HepG2 (cell line): ENCODE data around the gene IQCK. TPM values are rescaled to one million over a fixed set of nuclear protein-coding genes. Genes with fewer than 3 reads are reported as not detected.

Source experiments
- ATAC-seq: fragments of 200-7000 bp; cut with Tn5 transposase; 3 replicates; pipeline ENCODE4 v1.9.1; 2020; ENCODE audit warnings: mild to moderate bottlenecking, moderate library complexity
- BruUV-seq: library from RNA; stranded (reverse); fragments of 400-500 nt; replicated peaks from 2 replicates; lab custom pipeline; 2021; lab: Mats Ljungman, UMichigan
- CTCF ChIA-PET: fragments of 300-600 bp; formaldehyde crosslinking; extraction: SDS; loops from one replicate; lab custom pipeline; 2021; ENCODE audit warnings: low total read pairs, inconsistent platforms, low intra/inter-chr PET ratio; lab: Yijun Ruan, JAX
- POLR2A ChIA-PET: fragments of 350-600 bp; sonication (Branson Sonifier 250); formaldehyde crosslinking; loops from one replicate; lab custom pipeline; 2020; ENCODE audit warnings: antibody characterized with exemption, inconsistent platforms; lab: Yijun Ruan, JAX
- DNase-seq: peaks from one replicate; pipeline ENCODE4 v3.0.0-alpha.2; 2015; ENCODE audit warnings: low spot score
- FAIRE-seq: peaks from 3 replicates; lab custom pipeline; 2011; peaks lifted over from hg19 to GRCh38; lab: Jason Lieb, UNC
- H2AFZ ChIP-seq: one replicate; pipeline ENCODE4 v1.6.1; 2011; ENCODE audit warnings: low read length, inconsistent platforms
- H3K27ac ChIP-seq: fragments of 300-600 bp; 3 replicates; pipeline ENCODE4 v1.8.0; 2011; ENCODE audit warnings: mixed run types, mild to moderate bottlenecking, mixed read lengths, low read length, inconsistent platforms; ENCODE audit not compliant: insufficient read depth; ENCODE audit errors: extremely low read length
- H3K27me3 ChIP-seq, 2 experiments: fragments of 200-600 bp in 1 of 2; 2 replicates in 1 of 2; 3 replicates in 1 of 2; pipeline versions ENCODE4 v1.6.0 to v1.8.0; 2011; ENCODE audit warnings: low read length in 2 of 2, mild to moderate bottlenecking in 2 of 2, moderate library complexity in 2 of 2, inconsistent platforms in 1 of 2; ENCODE audit not compliant: insufficient read depth in 2 of 2, control insufficient read depth in 1 of 2
- H3K36me3 ChIP-seq, 2 experiments: fragments of 200-600 bp in 1 of 2; replicated peaks in 1 of 2; 2 replicates in 1 of 2; 3 replicates in 1 of 2; pipeline versions ENCODE4 v1.5.1 to v1.8.0; 2011; ENCODE audit warnings: low read length in 2 of 2, inconsistent platforms in 1 of 2; ENCODE audit not compliant: insufficient read depth in 2 of 2, control insufficient read depth in 1 of 2
- H3K4me1 ChIP-seq: 2 replicates; pipeline ENCODE4 v1.5.1; 2012; ENCODE audit warnings: low read length, inconsistent platforms; ENCODE audit not compliant: insufficient read depth
- H3K4me2 ChIP-seq: 2 replicates; pipeline ENCODE4 v1.6.0; 2011; ENCODE audit warnings: low read depth, low read length, inconsistent platforms
- H3K4me3 ChIP-seq, 3 experiments: fragments of 200-600 bp in 1 of 3; sonication (generic), shearing (Covaris generic) in 1 of 3; replicated peaks in 1 of 3; 2 replicates each; pipeline ENCODE4 v1.5.1; 2011 to 2016; ENCODE audit warnings: low read length in 3 of 3, inconsistent platforms in 2 of 3, low read depth in 2 of 3, mild to moderate bottlenecking in 2 of 3, control low read depth in 1 of 3, mixed read lengths in 1 of 3; ENCODE audit not compliant: insufficient read depth in 1 of 3
- H3K79me2 ChIP-seq: one replicate; pipeline ENCODE4 v1.6.1; 2011; ENCODE audit warnings: low read length, inconsistent platforms; ENCODE audit not compliant: insufficient read depth
- H3K9ac ChIP-seq: 2 replicates; pipeline ENCODE4 v1.6.0; 2011; ENCODE audit warnings: mild to moderate bottlenecking, low read depth, low read length, inconsistent platforms; ENCODE audit not compliant: insufficient read depth
- H3K9me3 ChIP-seq: 2 replicates; pipeline ENCODE4 v1.5.1; 2012; ENCODE audit warnings: mild to moderate bottlenecking, low read length
- H4K20me1 ChIP-seq: 2 replicates; pipeline ENCODE4 v1.6.0; 2011; ENCODE audit warnings: inconsistent platforms, mild to moderate bottlenecking, low read length, moderate library complexity; ENCODE audit not compliant: insufficient read depth
- ASH2L ChIP-seq: fragments of 300-600, 200-600 bp; sonication (generic); IDR thresholded peaks from 2 replicates; pipeline ENCODE4 v1.7.0; 2017; ENCODE audit warnings: low read depth, mild to moderate bottlenecking, moderate library complexity, mixed read lengths, low read length; ENCODE audit not compliant: insufficient read length
- ATAD3A ChIP-seq: sonication (generic); formaldehyde crosslinking; IDR thresholded peaks from 2 replicates; pipeline ENCODE4 v1.4.0; 2020; ENCODE audit warnings: missing genetic modification reagents
- HMG20B ChIP-seq: conservative IDR thresholded peaks from 2 replicates; pipeline ENCODE4 v1.6.1; 2016; ENCODE audit warnings: missing genetic modification reagents, missing compliant biosample characterization
- MIXL1 ChIP-seq: IDR thresholded peaks from 2 replicates; pipeline ENCODE4 v1.6.1; 2016
- NPAS2 ChIP-seq: sonication (generic); formaldehyde crosslinking; IDR thresholded peaks from 2 replicates; pipeline ENCODE4 v1.8.0; 2022; ENCODE audit warnings: mild to moderate bottlenecking, missing genetic modification reagents, borderline replicate concordance
- NR2C2 ChIP-seq: sonication (generic); formaldehyde crosslinking; IDR thresholded peaks from 2 replicates; pipeline ENCODE4 v1.4.0; 2020; ENCODE audit warnings: missing genetic modification reagents, mild to moderate bottlenecking, moderate library complexity, borderline replicate concordance
- RXRB ChIP-seq: IDR thresholded peaks from 2 replicates; pipeline ENCODE4 v1.6.1; 2016; ENCODE audit warnings: borderline replicate concordance, missing genetic modification reagents, missing compliant biosample characterization
- SMAD3 ChIP-seq: sonication (generic); formaldehyde crosslinking; IDR thresholded peaks from 2 replicates; pipeline ENCODE4 v1.4.0; 2020; ENCODE audit warnings: missing genetic modification reagents
- ZFP82 ChIP-seq: sonication (generic); formaldehyde crosslinking; IDR thresholded peaks from 2 replicates; pipeline ENCODE4 v1.5.1; 2020; ENCODE audit warnings: mild to moderate bottlenecking, missing genetic modification reagents, borderline replicate concordance
- ZNF124 ChIP-seq: sonication (generic); formaldehyde crosslinking; IDR thresholded peaks from 2 replicates; pipeline ENCODE4 v1.4.0; 2020; ENCODE audit warnings: missing genetic modification reagents
- ZNF33A ChIP-seq: sonication (generic); formaldehyde crosslinking; IDR thresholded peaks from 2 replicates; pipeline ENCODE4 v1.5.1; 2020; ENCODE audit warnings: missing genetic modification reagents, mild to moderate bottlenecking, moderate library complexity, borderline replicate concordance
- ZNF432 ChIP-seq: sonication (generic); formaldehyde crosslinking; IDR thresholded peaks from 2 replicates; pipeline ENCODE4 v1.5.0; 2020; ENCODE audit warnings: missing genetic modification reagents, mild to moderate bottlenecking, borderline replicate concordance
- WGBS: methylation state at CpG from one replicate; pipeline ENCODE4 v1.1.6; 2017; ENCODE audit warnings: low lambda C conversion rate; 5-methylcytosine and 5-hydroxymethylcytosine counted together
- in situ Hi-C: cut with HindIII; loops from 2 replicates; pipeline ENCODE4 v1.10.0; 2017; ENCODE audit warnings: low pct_unique_long_range_greater_than_20kb; ENCODE audit not compliant: extremely low pct_ligation_motif_present
- intact Hi-C: fragments of 100-400 bp; cut with micrococcal nuclease; formaldehyde crosslinking; loops from one replicate; pipeline ENCODE4 v1.10.0; 2022; ENCODE audit not compliant: unreplicated experiment
- polyA plus RNA-seq, 8 experiments: library from polyadenylated mRNA; depleted of rRNA in 3 of 8; stranded (reverse) in 7 of 8; unstranded in 1 of 8; fragments of >200 nt; fragmentation: Illumina TruSeq in 4 of 8; extraction: Trizol in 4 of 8; gene quantifications; 2 replicates each; pipeline versions ENCODE4 v1.2.1 to v1.2.3, GENCODE V29; 2011 to 2016; ENCODE audit warnings: low read depth in 4 of 8, missing spikeins in 1 of 8, mixed read lengths in 1 of 8; ENCODE audit not compliant: insufficient read depth in 1 of 8
- total RNA-seq, 5 experiments: library from RNA; depleted of rRNA; stranded (reverse); fragments of >200 nt; fragmentation: Illumina TruSeq; extraction: Trizol; gene quantifications; 2 replicates each; pipeline ENCODE4 v1.2.3, GENCODE V29; 2016; ENCODE audit warnings: low read depth in 1 of 5
- TF ChIP-seq, protein P1 (sequence below): sonication (generic); formaldehyde crosslinking; IDR thresholded peaks from 2 replicates; pipeline ENCODE4 v1.5.0; 2020; ENCODE audit warnings: missing genetic modification reagents
- TF ChIP-seq, protein P2 (sequence below): sonication (generic); formaldehyde crosslinking; IDR thresholded peaks from 2 replicates; pipeline ENCODE4 v1.4.0; 2020; ENCODE audit warnings: mild to moderate bottlenecking, missing genetic modification reagents

IQCK gene
- total and polyA plus RNA-seq, 2 of the 13 experiments (the other 11 are each of a cell fraction or from before 2014, with no cell fraction given) = 5.1 to 7.3 TPM

DNA sequence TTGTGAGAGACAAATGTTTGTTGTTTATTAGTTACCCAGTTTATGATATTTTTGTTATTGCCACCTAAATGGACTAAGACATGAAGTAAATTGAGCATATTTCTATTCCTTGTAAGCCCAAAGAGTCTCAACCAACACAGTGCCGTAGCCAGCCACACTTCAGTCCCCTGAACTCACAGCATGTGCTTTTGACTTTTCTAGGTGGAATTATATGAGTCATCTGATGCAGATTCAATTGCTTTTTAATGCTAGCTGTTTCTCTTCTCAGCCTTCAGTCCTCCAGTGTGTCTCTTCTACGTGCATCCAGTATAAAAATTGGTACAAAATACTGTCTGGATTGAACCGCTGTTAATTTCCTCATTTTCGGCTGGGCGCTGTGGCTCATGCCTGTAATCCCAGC is 39.0 kb downstream of the IQCK start:
- TF ChIP-seq MIXL1 (CRISPR knock-in tag) = no peak
- no peak for TF ChIP-seq ZNF432
- TF ChIP-seq ZFP82 = no peak
- TF ChIP-seq RXRB (CRISPR knock-in tag) = no peak
- no peak for TF ChIP-seq ZNF124
- 97% methylated on average over 5 of the region's 5 CpGs for WGBS
- intact Hi-C loops = no loop called here
- Histone ChIP-seq H3K27ac (no peak overlapping the region), H3K4me3 (no peak overlapping the region), H3K9me3 (no peaks in the 10 kb centered on the region), H3K36me3 (no peaks in the 10 kb centered on the region), H2AFZ (no peak overlapping the region), H3K4me1 (peaks cover 48% of the 10 kb centered on the region), H4K20me1 (no peaks in the 10 kb centered on the region), H3K9ac (no peak overlapping the region), H3K4me2 (no peak overlapping the region), H3K79me2 (no peaks in the 10 kb centered on the region), H3K27me3 (no peaks in the 10 kb centered on the region)
- in situ Hi-C loops = no loop called here
- DNase-seq = no peak
- CTCF ChIA-PET = no interaction called here
- BruUV-seq = no TSS peak
- POLR2A ChIA-PET = no interaction called here
- ATAC-seq = no peak
- no peak for FAIRE-seq

DNA sequence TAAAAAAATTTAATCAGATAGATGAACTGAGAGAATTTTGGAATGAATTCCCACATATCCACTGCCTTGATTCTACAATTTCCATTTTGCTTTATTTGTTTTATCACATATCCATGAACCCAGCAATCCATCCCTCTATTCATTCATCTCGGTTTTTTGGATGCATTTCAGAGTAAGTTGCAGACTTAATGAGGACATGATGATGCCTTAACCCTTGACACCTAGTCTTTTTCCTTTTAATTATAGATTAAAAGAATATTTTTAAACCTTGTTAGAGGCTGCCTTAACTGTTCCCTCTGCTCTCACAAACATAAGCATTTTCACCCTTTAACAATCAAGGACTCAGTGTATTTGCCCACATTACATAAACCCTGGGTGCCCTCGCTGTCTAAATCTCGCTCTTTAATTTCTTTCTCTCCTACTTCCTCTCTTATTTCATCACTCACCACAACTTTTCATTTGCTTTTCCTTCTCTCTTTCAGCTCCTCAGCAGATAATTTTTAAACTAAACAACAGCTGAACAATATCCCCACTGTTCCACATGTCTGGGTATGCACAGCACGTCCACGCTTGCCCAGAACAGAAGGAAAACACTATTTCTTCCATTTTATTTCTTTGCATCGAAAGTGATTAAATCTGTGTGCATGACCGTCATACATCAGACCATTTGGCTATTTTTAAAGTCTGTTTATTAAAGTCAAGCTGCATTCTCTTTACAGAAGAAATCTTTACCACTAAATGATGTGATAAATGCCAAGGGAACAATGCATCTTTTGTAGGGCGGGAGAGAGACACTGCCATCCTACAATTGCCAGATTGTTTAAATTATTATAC is 39.9 kb downstream of the IQCK start:
- DNase-seq (peak; percentile 84), ATAC-seq (peak; percentile 64), FAIRE-seq (peak; percentile 56)
- Histone ChIP-seq H4K20me1 (no peaks in the 10 kb centered on the region), H3K4me2 (peak overlapping the region; percentile 33), H3K4me3 (peak overlapping the region in 1 of 3 experiments; percentile 23; a peak in 1 of 6 replicates), H3K36me3 (no peaks in the 10 kb centered on the region), H3K27ac (peak overlapping the region; percentile 3), H3K79me2 (no peaks in the 10 kb centered on the region), H2AFZ (peak overlapping the region; percentile 16), H3K4me1 (peaks cover 42% of the 10 kb centered on the region), H3K9ac (no peak overlapping the region), H3K9me3 (no peaks in the 10 kb centered on the region), H3K27me3 (no peaks in the 10 kb centered on the region)
- POLR2A ChIA-PET = no interaction called here
- in situ Hi-C loops = no loop called here
- no TSS peak for BruUV-seq
- CTCF ChIA-PET = no interaction called here
- 49% methylated on average over 8 of the region's 8 CpGs for WGBS
- intact Hi-C loops = no loop called here
- TF ChIP-seq SMAD3 = no peak
- TF ChIP-seq NPAS2 (CRISPR knock-in tag) = no peak
- no peak for TF ChIP-seq ATAD3A (CRISPR knock-in tag)
- TF ChIP-seq HMG20B (CRISPR knock-in tag) = peak; percentile 42; the same call in 1 of the 2 replicates
- TF ChIP-seq ZNF33A (CRISPR knock-in tag) = no peak
- TF ChIP-seq ASH2L = peak; percentile 29
- TF ChIP-seq, protein P1, sequence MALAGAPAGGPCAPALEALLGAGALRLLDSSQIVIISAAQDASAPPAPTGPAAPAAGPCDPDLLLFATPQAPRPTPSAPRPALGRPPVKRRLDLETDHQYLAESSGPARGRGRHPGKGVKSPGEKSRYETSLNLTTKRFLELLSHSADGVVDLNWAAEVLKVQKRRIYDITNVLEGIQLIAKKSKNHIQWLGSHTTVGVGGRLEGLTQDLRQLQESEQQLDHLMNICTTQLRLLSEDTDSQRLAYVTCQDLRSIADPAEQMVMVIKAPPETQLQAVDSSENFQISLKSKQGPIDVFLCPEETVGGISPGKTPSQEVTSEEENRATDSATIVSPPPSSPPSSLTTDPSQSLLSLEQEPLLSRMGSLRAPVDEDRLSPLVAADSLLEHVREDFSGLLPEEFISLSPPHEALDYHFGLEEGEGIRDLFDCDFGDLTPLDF = no peak
- TF ChIP-seq, protein P2, sequence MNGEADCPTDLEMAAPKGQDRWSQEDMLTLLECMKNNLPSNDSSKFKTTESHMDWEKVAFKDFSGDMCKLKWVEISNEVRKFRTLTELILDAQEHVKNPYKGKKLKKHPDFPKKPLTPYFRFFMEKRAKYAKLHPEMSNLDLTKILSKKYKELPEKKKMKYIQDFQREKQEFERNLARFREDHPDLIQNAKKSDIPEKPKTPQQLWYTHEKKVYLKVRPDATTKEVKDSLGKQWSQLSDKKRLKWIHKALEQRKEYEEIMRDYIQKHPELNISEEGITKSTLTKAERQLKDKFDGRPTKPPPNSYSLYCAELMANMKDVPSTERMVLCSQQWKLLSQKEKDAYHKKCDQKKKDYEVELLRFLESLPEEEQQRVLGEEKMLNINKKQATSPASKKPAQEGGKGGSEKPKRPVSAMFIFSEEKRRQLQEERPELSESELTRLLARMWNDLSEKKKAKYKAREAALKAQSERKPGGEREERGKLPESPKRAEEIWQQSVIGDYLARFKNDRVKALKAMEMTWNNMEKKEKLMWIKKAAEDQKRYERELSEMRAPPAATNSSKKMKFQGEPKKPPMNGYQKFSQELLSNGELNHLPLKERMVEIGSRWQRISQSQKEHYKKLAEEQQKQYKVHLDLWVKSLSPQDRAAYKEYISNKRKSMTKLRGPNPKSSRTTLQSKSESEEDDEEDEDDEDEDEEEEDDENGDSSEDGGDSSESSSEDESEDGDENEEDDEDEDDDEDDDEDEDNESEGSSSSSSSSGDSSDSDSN = no peak
- TF ChIP-seq NR2C2 (CRISPR knock-in tag) = peak; percentile 50; the same call in 1 of the 2 replicates
